Fibroblast of skin of right quadriceps (primary cell): ENCODE data around the gene PDGFRB.

Source experiments
- DNase-seq: peaks from one replicate; pipeline ENCODE4 v3.0.0-alpha.2; 2013

Gene PDGFRB

GRCh38 chr5:150129454-150129812 lies 26.2 kb downstream of the PDGFRB start:
- no peak for DNase-seq

- no peak for DNase-seq
Measured at GRCh38 chr5:150126921-150127265, 28.8 kb downstream of the PDGFRB start.

- DNase-seq: no peak
Measured at GRCh38 chr5:150126199-150126920, 29.3 kb downstream of the PDGFRB start.

- DNase-seq: no peak
Measured at GRCh38 chr5:150125334-150125733, 30.3 kb downstream of the PDGFRB start.

- no peak for DNase-seq
Measured at GRCh38 chr5:150124596-150124995, 31.0 kb downstream of the PDGFRB start.

- DNase-seq: no peak
Measured at GRCh38 chr5:150124111-150124557, 31.5 kb downstream of the PDGFRB start.

- DNase-seq: no peak
Measured at GRCh38 chr5:150123542-150123941, 32.1 kb downstream of the PDGFRB start.

- DNase-seq: no peak
Measured at GRCh38 chr5:150122536-150123481, 32.8 kb downstream of the PDGFRB start.

- DNase-seq: no peak
Measured at GRCh38 chr5:150122158-150122510, 33.5 kb downstream of the PDGFRB start.

- DNase-seq: no peak
Measured at GRCh38 chr5:150121448-150122157, 34.0 kb downstream of the PDGFRB start.

- no peak for DNase-seq
Measured at GRCh38 chr5:150120617-150121447, 34.8 kb downstream of the PDGFRB start.

- DNase-seq: no peak
Measured at GRCh38 chr5:150120062-150120441, 35.6 kb downstream of the PDGFRB start.

GRCh38 chr5:150119421-150120061 lies 36.1 kb downstream of the PDGFRB start:
- no peak for DNase-seq

- DNase-seq: no peak
Measured at GRCh38 chr5:150118561-150119229, 37.0 kb downstream of the PDGFRB start.

GRCh38 chr5:150117945-150118560 lies 37.6 kb downstream of the PDGFRB start:
- no peak for DNase-seq

- no peak for DNase-seq
Measured at GRCh38 chr5:150116667-150117400, 38.8 kb downstream of the PDGFRB start.

GRCh38 chr5:150114773-150115408 lies 40.8 kb downstream of the PDGFRB start:
- no peak for DNase-seq

GRCh38 chr5:150114102-150114641 lies 41.5 kb downstream of the PDGFRB start:
- no peak for DNase-seq

- DNase-seq: no peak
Measured at GRCh38 chr5:150113047-150113744, 42.4 kb downstream of the PDGFRB start.
